KBM-7 (cell line): ENCODE data around the gene FNDC3A.

Source experiments
- DNase-seq: peaks from one replicate; pipeline ENCODE4 v3.0.0-alpha.2; 2015
- in situ Hi-C: fragments of 300-500 bp; cut with MboI; formaldehyde crosslinking; loops from 2 replicates; pipeline ENCODE4 v1.14.3; 2020; ENCODE audit warnings: low sequenced_read_pairs, low pct_unique_long_range_greater_than_20kb, mixed read lengths

Gene FNDC3A

GRCh38 chr13:49225223-49226042, 249.7 kb downstream of the FNDC3A start:
- in situ Hi-C loops: no loop called here
- peak; percentile 14 for DNase-seq

GRCh38 chr13:49226613-49227012, 250.9 kb downstream of the FNDC3A start:
- in situ Hi-C loops: no loop called here

DNA sequence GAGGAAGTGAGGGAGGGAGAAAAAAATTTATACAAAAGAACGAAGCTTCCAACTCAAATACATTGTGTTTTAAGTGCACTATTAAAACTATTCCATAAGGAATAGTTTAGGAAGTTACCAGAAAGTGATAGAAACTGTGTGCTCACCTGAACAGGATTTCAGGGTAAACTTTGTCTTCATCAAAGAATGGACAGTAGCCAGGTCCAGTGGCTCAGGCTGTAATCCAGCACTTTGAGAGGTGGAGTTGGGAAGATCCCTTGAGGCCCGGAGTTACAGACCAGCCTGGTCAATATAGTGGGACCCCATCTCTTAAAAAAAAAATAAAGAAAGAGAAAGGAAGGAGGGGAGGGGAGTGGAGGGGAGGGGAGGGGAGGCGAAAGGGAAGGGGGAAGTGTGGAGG, 259.0 kb downstream of the FNDC3A start:
- in situ Hi-C loops: no loop called here

More at GRCh38 chr13:49226613-49227012, 250.9 kb downstream of the FNDC3A start:
- DNase-seq: no peak

DNA sequence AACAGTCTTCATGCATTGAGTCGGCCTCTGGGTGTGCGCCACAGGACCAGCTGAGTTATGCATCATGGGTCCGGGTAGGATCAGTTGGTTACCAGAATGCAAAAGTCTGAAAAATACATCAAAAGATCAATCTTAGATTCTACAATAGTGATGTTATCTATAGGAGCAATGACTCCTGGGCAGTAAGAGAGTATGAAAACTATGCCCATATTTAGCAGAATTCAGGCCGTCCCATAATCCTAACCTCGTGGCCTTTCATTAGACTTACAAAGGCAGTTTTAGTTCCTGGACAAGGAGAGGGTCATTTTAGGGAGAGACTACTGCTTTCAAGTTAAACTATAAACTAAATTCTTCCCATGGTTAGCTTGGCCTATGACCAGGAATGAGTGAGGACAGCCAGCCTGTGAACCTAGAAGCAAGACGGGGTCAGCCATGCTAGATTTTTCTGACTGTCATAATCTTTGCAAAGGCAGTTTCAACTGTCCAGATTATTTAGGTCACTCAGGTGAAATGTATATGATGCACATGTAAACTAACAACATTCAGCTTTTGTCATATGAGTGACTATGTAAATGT, 260.2 kb downstream of the FNDC3A start:
- DNase-seq: no peak
- in situ Hi-C loops: no loop called here

More for the DNA sequence above, 259.0 kb downstream of the FNDC3A start:
- DNase-seq: no peak

DNA sequence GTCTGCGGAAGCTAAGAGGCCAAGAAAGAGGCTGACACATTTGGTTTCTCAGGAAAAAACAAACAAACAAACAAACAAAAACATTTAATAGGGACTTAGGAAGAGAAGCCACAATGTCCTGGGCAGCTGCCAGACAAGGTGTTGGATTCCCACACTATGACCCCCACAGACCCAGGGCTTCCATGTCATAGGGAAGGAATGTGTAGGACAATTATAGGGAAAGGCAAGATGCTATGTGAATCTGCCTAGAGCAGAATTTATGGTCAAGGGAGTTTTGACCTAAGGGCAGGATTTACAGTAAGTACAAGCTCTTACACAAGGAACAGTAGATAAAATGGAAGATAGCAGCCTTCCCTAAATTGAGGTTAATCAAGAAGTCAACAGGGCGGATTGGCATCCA, 262.9 kb downstream of the FNDC3A start:
- DNase-seq: no peak
- in situ Hi-C loops: no loop called here

GRCh38 chr13:49240017-49240416, 264.3 kb downstream of the FNDC3A start:
- peak; percentile 61 for DNase-seq
- in situ Hi-C loops: no loop called here

- in situ Hi-C loops: no loop called here
- DNase-seq: no peak
Measured at GRCh38 chr13:49241296-49241695, 265.6 kb downstream of the FNDC3A start.

GRCh38 chr13:49245101-49245500, 269.4 kb downstream of the FNDC3A start:
- DNase-seq: no peak
- in situ Hi-C loops: no loop called here

- in situ Hi-C loops: no loop called here
- no peak for DNase-seq
Measured at GRCh38 chr13:49246850-49247642, 271.3 kb downstream of the FNDC3A start.

- in situ Hi-C loops: no loop called here
- DNase-seq: peak; percentile 93
Measured at GRCh38 chr13:49247643-49248621, 272.2 kb downstream of the FNDC3A start, which contains the start of gene CDADC1. Gene CDADC1 (plus strand): TSS chr13:49247925. CDS start chr13:49248038, 113 bp downstream.

DNA sequence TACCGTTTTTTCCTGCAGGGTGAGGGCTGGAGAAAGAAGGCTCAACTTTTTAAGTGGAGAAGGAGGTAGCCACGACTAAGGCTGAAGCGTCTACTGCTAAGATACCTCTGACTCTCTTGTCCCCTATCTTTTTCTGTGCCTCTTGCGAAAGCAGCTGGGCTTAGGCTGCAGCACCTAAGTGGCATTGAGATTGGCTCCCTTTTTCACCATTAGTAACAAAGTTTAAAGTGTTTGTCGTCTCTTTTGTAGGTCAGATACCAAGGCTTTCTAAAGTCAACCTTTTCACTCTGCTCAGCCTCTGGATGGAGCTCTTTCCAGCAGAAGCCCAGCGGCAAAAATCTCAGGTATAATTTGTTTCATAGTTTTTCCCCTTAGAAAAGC, 272.9 kb downstream of the FNDC3A start:
- no peak for DNase-seq
- in situ Hi-C loops: no loop called here

- no peak for DNase-seq
- in situ Hi-C loops: no loop called here
Measured at GRCh38 chr13:49251326-49251725, 275.6 kb downstream of the FNDC3A start.

- peak; percentile 25 for DNase-seq
- in situ Hi-C loops: no loop called here
Measured at GRCh38 chr13:49253310-49253709, 277.6 kb downstream of the FNDC3A start.

GRCh38 chr13:49254007-49254406, 278.3 kb downstream of the FNDC3A start:
- in situ Hi-C loops: no loop called here
- peak; percentile 23 for DNase-seq

- in situ Hi-C loops: no loop called here
- no peak for DNase-seq
Measured at GRCh38 chr13:49256841-49257240, 281.1 kb downstream of the FNDC3A start.

DNA sequence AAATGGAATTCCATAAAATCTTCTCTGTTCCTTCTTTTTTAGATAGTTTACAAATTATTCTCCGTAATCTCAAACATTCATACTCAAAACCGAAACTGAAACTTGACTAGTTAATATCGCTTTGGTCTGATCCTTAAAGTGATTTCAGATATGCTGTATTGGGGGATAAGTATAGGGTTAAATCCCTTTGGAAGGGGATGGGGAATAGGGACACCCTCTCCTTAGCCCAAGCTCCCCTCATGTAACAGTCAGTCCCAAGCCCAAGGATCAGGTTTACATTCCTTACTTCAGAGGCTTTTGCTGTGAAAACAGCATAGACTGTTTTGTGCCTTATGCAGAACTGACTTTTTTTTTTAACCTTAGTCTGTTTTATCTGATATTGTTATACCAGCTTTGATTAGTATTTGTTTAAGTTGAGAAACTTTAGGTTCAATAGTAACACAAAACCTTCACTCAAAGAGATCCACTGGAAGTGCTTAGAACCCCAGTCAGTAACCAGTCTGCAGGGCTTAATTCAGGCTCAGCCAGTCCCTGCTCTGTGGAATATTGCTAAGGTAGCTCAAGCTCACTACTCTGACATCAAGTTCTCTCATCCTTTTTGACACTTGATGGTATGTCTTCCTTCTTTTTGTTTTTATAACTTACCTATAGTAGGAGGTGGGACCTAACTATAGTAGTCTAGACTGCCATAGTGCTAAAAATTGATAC, 282.5 kb downstream of the FNDC3A start:
- in situ Hi-C loops: no loop called here
- DNase-seq: no peak
